C4-2B (cell line): Measurements from ENCODE around the gene ZNF674.

Experiments
- CTCF ChIP-seq: fragments of 450-650 bp; conservative IDR thresholded peaks from 2 replicates; pipeline ENCODE4 v1.5.1; 2017; ENCODE audit warnings: mild to moderate bottlenecking
- ZFX ChIP-seq: fragments of 450-650 bp; IDR thresholded peaks from 2 replicates; pipeline ENCODE4 v1.6.1; 2017

GRCh38 chrX:46567388-46567787 lies 22.2 kb upstream of the ZNF674 start:
- no peak for TF ChIP-seq CTCF
- no peak for TF ChIP-seq ZFX
